HepG2 (cell line): ENCODE data around the gene CLDN7. TPM values are rescaled to one million over a fixed set of nuclear protein-coding genes. Genes with fewer than 3 reads are reported as not detected.
A peak's percentile ranks its signal among the peaks of the same experiment; 100 is the strongest.

Experiments
- ATAC-seq: fragments of 200-7000 bp; cut with Tn5 transposase; 3 replicates; pipeline ENCODE4 v1.9.1; 2020; ENCODE audit warnings: mild to moderate bottlenecking, moderate library complexity
- BruUV-seq: library from RNA; stranded (reverse); fragments of 400-500 nt; replicated peaks from 2 replicates; lab custom pipeline; 2021; lab: Mats Ljungman, UMichigan
- CTCF ChIA-PET: fragments of 300-600 bp; formaldehyde crosslinking; extraction: SDS; loops from one replicate; lab custom pipeline; 2021; ENCODE audit warnings: low total read pairs, inconsistent platforms, low intra/inter-chr PET ratio; lab: Yijun Ruan, JAX
- POLR2A ChIA-PET: fragments of 350-600 bp; sonication (Branson Sonifier 250); formaldehyde crosslinking; loops from one replicate; lab custom pipeline; 2020; ENCODE audit warnings: antibody characterized with exemption, inconsistent platforms; lab: Yijun Ruan, JAX
- DNase-seq: peaks from one replicate; pipeline ENCODE4 v3.0.0-alpha.2; 2015; ENCODE audit warnings: low spot score
- FAIRE-seq: peaks from 3 replicates; lab custom pipeline; 2011; peaks lifted over from hg19 to GRCh38; lab: Jason Lieb, UNC
- H2AFZ ChIP-seq: one replicate; pipeline ENCODE4 v1.6.1; 2011; ENCODE audit warnings: low read length, inconsistent platforms
- H3K27ac ChIP-seq: fragments of 300-600 bp; 3 replicates; pipeline ENCODE4 v1.8.0; 2011; ENCODE audit warnings: mixed run types, mild to moderate bottlenecking, mixed read lengths, low read length, inconsistent platforms; ENCODE audit not compliant: insufficient read depth; ENCODE audit errors: extremely low read length
- H3K27me3 ChIP-seq, 2 experiments: fragments of 200-600 bp in 1 of 2; 2 replicates in 1 of 2; 3 replicates in 1 of 2; pipeline versions ENCODE4 v1.6.0 to v1.8.0; 2011; ENCODE audit warnings: low read length in 2 of 2, mild to moderate bottlenecking in 2 of 2, moderate library complexity in 2 of 2, inconsistent platforms in 1 of 2; ENCODE audit not compliant: insufficient read depth in 2 of 2, control insufficient read depth in 1 of 2
- H3K36me3 ChIP-seq, 2 experiments: fragments of 200-600 bp in 1 of 2; replicated peaks in 1 of 2; 2 replicates in 1 of 2; 3 replicates in 1 of 2; pipeline versions ENCODE4 v1.5.1 to v1.8.0; 2011; ENCODE audit warnings: low read length in 2 of 2, inconsistent platforms in 1 of 2; ENCODE audit not compliant: insufficient read depth in 2 of 2, control insufficient read depth in 1 of 2
- H3K4me1 ChIP-seq: 2 replicates; pipeline ENCODE4 v1.5.1; 2012; ENCODE audit warnings: low read length, inconsistent platforms; ENCODE audit not compliant: insufficient read depth
- H3K4me2 ChIP-seq: 2 replicates; pipeline ENCODE4 v1.6.0; 2011; ENCODE audit warnings: low read depth, low read length, inconsistent platforms
- H3K4me3 ChIP-seq, 3 experiments: fragments of 200-600 bp in 1 of 3; sonication (generic), shearing (Covaris generic) in 1 of 3; replicated peaks in 1 of 3; 2 replicates each; pipeline ENCODE4 v1.5.1; 2011 to 2016; ENCODE audit warnings: low read length in 3 of 3, inconsistent platforms in 2 of 3, low read depth in 2 of 3, mild to moderate bottlenecking in 2 of 3, control low read depth in 1 of 3, mixed read lengths in 1 of 3; ENCODE audit not compliant: insufficient read depth in 1 of 3
- H3K79me2 ChIP-seq: one replicate; pipeline ENCODE4 v1.6.1; 2011; ENCODE audit warnings: low read length, inconsistent platforms; ENCODE audit not compliant: insufficient read depth
- H3K9ac ChIP-seq: 2 replicates; pipeline ENCODE4 v1.6.0; 2011; ENCODE audit warnings: mild to moderate bottlenecking, low read depth, low read length, inconsistent platforms; ENCODE audit not compliant: insufficient read depth
- H3K9me3 ChIP-seq: 2 replicates; pipeline ENCODE4 v1.5.1; 2012; ENCODE audit warnings: mild to moderate bottlenecking, low read length
- H4K20me1 ChIP-seq: 2 replicates; pipeline ENCODE4 v1.6.0; 2011; ENCODE audit warnings: inconsistent platforms, mild to moderate bottlenecking, low read length, moderate library complexity; ENCODE audit not compliant: insufficient read depth
- AGO2 ChIP-seq: fragments of 200-400 bp; formaldehyde crosslinking; optimal IDR thresholded peaks from 2 replicates; pipeline ENCODE3; 2017; ENCODE audit warnings: mild to moderate bottlenecking, low read depth, low read length, moderate library complexity
- DDIT3 ChIP-seq: sonication (generic); formaldehyde crosslinking; IDR thresholded peaks from 2 replicates; pipeline ENCODE4 v1.4.0; 2020; ENCODE audit warnings: mild to moderate bottlenecking, missing genetic modification reagents
- HOXA5 ChIP-seq: sonication (generic); formaldehyde crosslinking; IDR thresholded peaks from 2 replicates; pipeline ENCODE4 v1.4.0; 2020; ENCODE audit warnings: missing genetic modification reagents
- MED8 ChIP-seq: sonication (generic); formaldehyde crosslinking; IDR thresholded peaks from 2 replicates; pipeline ENCODE4 v1.8.1; 2023; ENCODE audit warnings: mild to moderate bottlenecking, missing genetic modification reagents; ENCODE audit not compliant: insufficient replicate concordance
- TARDBP ChIP-seq: sonication (generic); formaldehyde crosslinking; IDR thresholded peaks from 2 replicates; pipeline ENCODE4 v1.8.0; 2022; ENCODE audit warnings: mild to moderate bottlenecking, missing genetic modification reagents
- ZNF761 ChIP-seq: sonication (generic); formaldehyde crosslinking; conservative IDR thresholded peaks from 2 replicates; pipeline ENCODE4 v1.4.0; 2020; ENCODE audit warnings: mild to moderate bottlenecking, missing genetic modification reagents
- WGBS: methylation state at CpG from one replicate; pipeline ENCODE4 v1.1.6; 2017; ENCODE audit warnings: low lambda C conversion rate; 5-methylcytosine and 5-hydroxymethylcytosine counted together
- in situ Hi-C: cut with HindIII; loops from 2 replicates; pipeline ENCODE4 v1.10.0; 2017; ENCODE audit warnings: low pct_unique_long_range_greater_than_20kb; ENCODE audit not compliant: extremely low pct_ligation_motif_present
- intact Hi-C: fragments of 100-400 bp; cut with micrococcal nuclease; formaldehyde crosslinking; loops from one replicate; pipeline ENCODE4 v1.10.0; 2022; ENCODE audit not compliant: unreplicated experiment
- polyA plus RNA-seq, 8 experiments: library from polyadenylated mRNA; depleted of rRNA in 3 of 8; stranded (reverse) in 7 of 8; unstranded in 1 of 8; fragments of >200 nt; fragmentation: Illumina TruSeq in 4 of 8; extraction: Trizol in 4 of 8; gene quantifications; 2 replicates each; pipeline versions ENCODE4 v1.2.1 to v1.2.3, GENCODE V29; 2011 to 2016; ENCODE audit warnings: low read depth in 4 of 8, missing spikeins in 1 of 8, mixed read lengths in 1 of 8; ENCODE audit not compliant: insufficient read depth in 1 of 8
- total RNA-seq, 5 experiments: library from RNA; depleted of rRNA; stranded (reverse); fragments of >200 nt; fragmentation: Illumina TruSeq; extraction: Trizol; gene quantifications; 2 replicates each; pipeline ENCODE4 v1.2.3, GENCODE V29; 2016; ENCODE audit warnings: low read depth in 1 of 5

The CLDN7 gene
- total and polyA plus RNA-seq, 2 of the 13 experiments (the other 11 are each of a cell fraction or from before 2014, with no cell fraction given) = not detected

- peak; percentile 26; the same call in 1 of the 2 replicates for TF ChIP-seq HOXA5 (CRISPR knock-in tag)
- TF ChIP-seq DDIT3 = no peak
- no peak for TF ChIP-seq TARDBP (CRISPR knock-in tag)
- peak; percentile 64 for TF ChIP-seq MED8 (CRISPR knock-in tag)
These were observed 3.3 kb downstream of the CLDN7 start (continued) for GRCh38 chr17:7258731-7259554.

GRCh38 chr17:7256766-7257456 lies 5.4 kb downstream of the CLDN7 start:
- Histone ChIP-seq H4K20me1 (no peaks in the 10 kb centered on the region), H3K4me1 (peaks cover 52% of the 10 kb centered on the region), H3K27ac (peak overlapping the region; percentile 3), H2AFZ (no peak overlapping the region), H3K9me3 (no peaks in the 10 kb centered on the region), H3K9ac (no peak overlapping the region), H3K4me3 (no peak overlapping the region), H3K79me2 (peaks cover 14% of the 10 kb centered on the region), H3K4me2 (no peak overlapping the region), H3K36me3 (peaks cover 8 to 13% of the 10 kb centered on the region in 2 experiments; a peak in 4 of 5 replicates), H3K27me3 (peaks cover 0 to 2% of the 10 kb centered on the region in 2 experiments; a peak in 1 of 5 replicates)
- DNase-seq (no peak), FAIRE-seq (no peak), ATAC-seq (no peak)
- ChIA-PET POLR2A (interaction anchor here (1.1 to 3.5 kb wide), 5 partner anchors 16 to 57 kb away, joined by 3 to 35 read pairs (median 3); partner anchors contain the start of genes DVL2, GABARAP, PHF23 and SLC2A4), CTCF (no interaction called here)
- intact Hi-C loops = no loop called here
- BruUV-seq = no TSS peak
- WGBS = 96% methylated on average over 8 of the region's 8 CpGs
- in situ Hi-C loops = no loop called here
- TF ChIP-seq ZNF761 (CRISPR knock-in tag) (no peak), AGO2 (peak; percentile 51)
